Measurements from ENCODE around the gene PITPNB.

Gene PITPNB

DNA sequence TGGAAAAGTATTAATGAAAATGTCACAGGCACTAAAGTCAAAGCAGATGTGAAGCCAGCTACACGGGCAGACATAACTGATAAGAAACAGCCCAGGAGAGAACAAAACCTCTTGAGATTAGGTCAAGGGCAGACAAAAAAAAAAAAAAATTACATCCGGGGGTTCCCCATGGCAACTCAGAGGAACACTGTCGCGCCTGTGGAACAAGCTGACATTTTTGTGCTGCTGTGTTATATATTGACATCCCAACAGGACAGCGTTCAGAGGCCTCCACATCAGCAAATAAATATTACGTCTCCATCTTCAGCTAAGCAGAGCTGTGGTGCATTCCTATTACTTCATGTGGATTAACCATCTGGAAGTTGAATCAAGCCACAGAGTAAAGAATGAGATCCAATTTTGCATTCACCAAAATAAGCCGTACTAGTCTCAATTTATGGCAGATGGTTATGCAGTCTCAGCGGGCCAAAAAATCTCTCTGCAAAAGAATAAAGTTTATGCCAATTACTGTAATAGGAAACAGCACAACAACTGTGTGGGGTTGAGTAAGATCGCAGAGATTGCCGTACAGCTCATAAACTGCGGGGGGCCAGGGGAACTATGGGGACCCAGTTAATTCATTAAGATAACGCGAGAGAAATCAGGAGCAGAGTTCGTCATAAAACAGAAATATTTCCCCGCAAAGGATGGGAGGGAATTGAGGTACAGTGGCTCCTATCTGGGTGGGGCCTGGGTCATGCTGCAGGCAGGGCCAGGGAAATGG is 76.2 kb downstream of the PITPNB start:
- H3K4me3 ChIP-seq (ENCODE audit: low read length), result no peak overlapping the region
- H3K4me1 ChIP-seq (ENCODE audit: low read length), result no peaks in the 10 kb centered on the region
- no peaks in the 10 kb centered on the region for H3K27me3 ChIP-seq (replicated peaks; ENCODE audit: insufficient read depth, low read length)
- H3K9me2 ChIP-seq (replicated peaks; ENCODE audit: insufficient read depth, low read length), result no peaks in the 10 kb centered on the region
- no peak overlapping the region for H2AFZ ChIP-seq (ENCODE audit: low read length)
- TF ChIP-seq EZH2phosphoT487 (IDR thresholded peaks at IDR 0.05; ENCODE audit: low read length), result no peak
- TF ChIP-seq, protein P1, sequence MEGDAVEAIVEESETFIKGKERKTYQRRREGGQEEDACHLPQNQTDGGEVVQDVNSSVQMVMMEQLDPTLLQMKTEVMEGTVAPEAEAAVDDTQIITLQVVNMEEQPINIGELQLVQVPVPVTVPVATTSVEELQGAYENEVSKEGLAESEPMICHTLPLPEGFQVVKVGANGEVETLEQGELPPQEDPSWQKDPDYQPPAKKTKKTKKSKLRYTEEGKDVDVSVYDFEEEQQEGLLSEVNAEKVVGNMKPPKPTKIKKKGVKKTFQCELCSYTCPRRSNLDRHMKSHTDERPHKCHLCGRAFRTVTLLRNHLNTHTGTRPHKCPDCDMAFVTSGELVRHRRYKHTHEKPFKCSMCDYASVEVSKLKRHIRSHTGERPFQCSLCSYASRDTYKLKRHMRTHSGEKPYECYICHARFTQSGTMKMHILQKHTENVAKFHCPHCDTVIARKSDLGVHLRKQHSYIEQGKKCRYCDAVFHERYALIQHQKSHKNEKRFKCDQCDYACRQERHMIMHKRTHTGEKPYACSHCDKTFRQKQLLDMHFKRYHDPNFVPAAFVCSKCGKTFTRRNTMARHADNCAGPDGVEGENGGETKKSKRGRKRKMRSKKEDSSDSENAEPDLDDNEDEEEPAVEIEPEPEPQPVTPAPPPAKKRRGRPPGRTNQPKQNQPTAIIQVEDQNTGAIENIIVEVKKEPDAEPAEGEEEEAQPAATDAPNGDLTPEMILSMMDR (IDR thresholded peaks at IDR 0.05; ENCODE audit: low read length), result no peak
- no peak for TF ChIP-seq EZH2 (optimal IDR thresholded peaks at IDR 0.05; ENCODE audit: low read depth, low read length)
- no peaks in the 10 kb centered on the region for H3F3A ChIP-seq (ENCODE audit: insufficient read depth, low read length)
- DNase-seq, result no peak
- H3K27ac ChIP-seq (ENCODE audit: low read length), result no peak overlapping the region
- H3K9ac ChIP-seq (ENCODE audit: low read length), result no peak overlapping the region
- no peaks in the 10 kb centered on the region for H3K9me3 ChIP-seq (replicated peaks; ENCODE audit: insufficient read depth, low read length)
- H3K79me2 ChIP-seq (ENCODE audit: low read length), result no peaks in the 10 kb centered on the region
- no peaks in the 10 kb centered on the region for H3K36me3 ChIP-seq (replicated peaks; ENCODE audit: insufficient read depth, low read length)
- no peak overlapping the region for H3K4me2 ChIP-seq (ENCODE audit: low read depth, low read length)
- H4K20me1 ChIP-seq (ENCODE audit: insufficient read depth, low read length), result no peaks in the 10 kb centered on the region

DNA sequence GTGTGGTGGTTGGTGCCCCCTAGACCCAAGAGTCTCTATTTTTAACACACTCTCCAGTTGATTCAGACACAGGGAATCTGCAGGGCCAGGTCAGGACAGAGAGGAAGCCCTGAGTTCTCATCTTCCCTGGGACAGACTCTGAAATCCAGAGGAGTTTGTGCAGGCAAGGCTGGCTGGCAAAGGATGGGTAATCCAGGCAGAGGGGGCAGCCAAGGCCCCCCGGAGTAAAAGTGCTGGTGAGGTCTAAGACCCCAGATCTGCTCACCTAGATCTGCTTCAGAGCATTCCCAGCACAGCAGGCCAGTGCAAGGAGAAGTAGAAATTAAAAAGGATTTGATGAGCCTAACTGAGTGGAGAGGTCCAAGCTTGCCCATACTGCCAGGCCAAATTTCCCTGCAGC is 76.9 kb downstream of the PITPNB start:
- Histone ChIP-seq H3K79me2 (ENCODE audit: low read length) (no peaks in the 10 kb centered on the region), H3K4me2 (ENCODE audit: low read depth, low read length) (no peak overlapping the region), H3K27me3 (replicated peaks; ENCODE audit: insufficient read depth, low read length) (no peaks in the 10 kb centered on the region), H4K20me1 (ENCODE audit: insufficient read depth, low read length) (no peaks in the 10 kb centered on the region), H3K36me3 (replicated peaks; ENCODE audit: insufficient read depth, low read length) (no peaks in the 10 kb centered on the region), H3K4me1 (ENCODE audit: low read length) (no peaks in the 10 kb centered on the region), H3K9ac (ENCODE audit: low read length) (no peak overlapping the region), H3K4me3 (ENCODE audit: low read length) (no peak overlapping the region), H3K9me3 (replicated peaks; ENCODE audit: insufficient read depth, low read length) (no peaks in the 10 kb centered on the region), H3K9me2 (replicated peaks; ENCODE audit: insufficient read depth, low read length) (no peaks in the 10 kb centered on the region), H2AFZ (ENCODE audit: low read length) (no peak overlapping the region), H3F3A (ENCODE audit: insufficient read depth, low read length) (no peaks in the 10 kb centered on the region), H3K27ac (ENCODE audit: low read length) (no peak overlapping the region)
- DNase-seq, result no peak
- TF ChIP-seq EZH2 (optimal IDR thresholded peaks at IDR 0.05; ENCODE audit: low read depth, low read length), result no peak
- no peak for TF ChIP-seq EZH2phosphoT487 (IDR thresholded peaks at IDR 0.05; ENCODE audit: low read length)
- TF ChIP-seq, protein P1 (IDR thresholded peaks at IDR 0.05; ENCODE audit: low read length), result no peak

- TF ChIP-seq EZH2 (optimal IDR thresholded peaks at IDR 0.05; ENCODE audit: low read depth, low read length), result no peak
- TF ChIP-seq EZH2phosphoT487 (IDR thresholded peaks at IDR 0.05; ENCODE audit: low read length), result no peak
- TF ChIP-seq, protein P1 (IDR thresholded peaks at IDR 0.05; ENCODE audit: low read length), result no peak
These were observed 78.6 kb downstream of the PITPNB start for GRCh38 chr22:27840436-27840835.

More at GRCh38 chr22:27840436-27840835, 78.6 kb downstream of the PITPNB start:
- Histone ChIP-seq H2AFZ (ENCODE audit: low read length) (no peak overlapping the region), H3K79me2 (ENCODE audit: low read length) (no peaks in the 10 kb centered on the region), H3K9ac (ENCODE audit: low read length) (no peak overlapping the region), H3K9me2 (replicated peaks; ENCODE audit: insufficient read depth, low read length) (no peaks in the 10 kb centered on the region), H3F3A (ENCODE audit: insufficient read depth, low read length) (no peaks in the 10 kb centered on the region), H3K4me3 (ENCODE audit: low read length) (no peak overlapping the region), H3K27me3 (replicated peaks; ENCODE audit: insufficient read depth, low read length) (no peaks in the 10 kb centered on the region), H4K20me1 (ENCODE audit: insufficient read depth, low read length) (no peaks in the 10 kb centered on the region), H3K36me3 (replicated peaks; ENCODE audit: insufficient read depth, low read length) (no peaks in the 10 kb centered on the region), H3K9me3 (replicated peaks; ENCODE audit: insufficient read depth, low read length) (no peaks in the 10 kb centered on the region), H3K4me2 (ENCODE audit: low read depth, low read length) (no peak overlapping the region), H3K27ac (ENCODE audit: low read length) (no peak overlapping the region), H3K4me1 (ENCODE audit: low read length) (no peaks in the 10 kb centered on the region)
- DNase-seq, result no peak

Measured in MM.1S (cell line).